CD14-positive monocyte (primary cell): ENCODE measurements around the gene LRRTM4. TPM values are rescaled to one million over a fixed set of nuclear protein-coding genes. Genes with fewer than 3 reads are reported as not detected.

Source experiments
- DNase-seq, 3 donors: peaks; one replicate each; pipeline ENCODE4 v3.0.0-alpha.2; 2011 to 2022
- H2AFZ ChIP-seq: 2 replicates; pipeline ENCODE4 v1.6.0; 2012; ENCODE audit warnings: mild to moderate bottlenecking, low read depth, low read length, inconsistent platforms; ENCODE audit not compliant: insufficient read depth, poor library complexity, severe bottlenecking
- H3K27ac ChIP-seq, 2 donors: 1 replicate in 1 of 2; 2 replicates in 1 of 2; pipeline ENCODE4 v1.5.1; 2012 to 2013; ENCODE audit warnings: low read length in 2 of 2, control low read depth in 1 of 2, inconsistent platforms in 1 of 2, low read depth in 1 of 2, mild to moderate bottlenecking in 1 of 2
- H3K27me3 ChIP-seq, 2 donors: one replicate each; pipeline versions ENCODE4 v1.6.0 to v1.6.1; 2011 to 2013; ENCODE audit warnings: low read length in 2 of 2; ENCODE audit not compliant: control insufficient read depth in 2 of 2, insufficient read depth in 2 of 2
- H3K36me3 ChIP-seq, 2 donors: replicated peaks in 1 of 2; 1 replicate in 1 of 2; 2 replicates in 1 of 2; pipeline versions ENCODE4 v1.5.1 to v1.6.1; 2012 to 2013; ENCODE audit warnings: low read length in 2 of 2, control low read depth in 1 of 2, inconsistent platforms in 1 of 2, mild to moderate bottlenecking in 1 of 2; ENCODE audit not compliant: insufficient read depth in 2 of 2, control insufficient read depth in 1 of 2
- H3K4me1 ChIP-seq, 2 donors: 1 replicate in 1 of 2; 2 replicates in 1 of 2; pipeline versions ENCODE4 v1.5.1 to v1.6.1; 2012 to 2013; ENCODE audit warnings: low read length in 2 of 2, control low read depth in 1 of 2, inconsistent platforms in 1 of 2, mild to moderate bottlenecking in 1 of 2, moderate library complexity in 1 of 2; ENCODE audit not compliant: insufficient read depth in 2 of 2, control insufficient read depth in 1 of 2
- H3K4me2 ChIP-seq: replicated peaks from 2 replicates; pipeline ENCODE3; 2012; ENCODE audit warnings: low read length, moderate library complexity, mild to moderate bottlenecking; ENCODE audit not compliant: poor library complexity, severe bottlenecking; ENCODE audit errors: extremely low read depth
- H3K4me3 ChIP-seq, 3 experiments: fragments of 200-600 bp in 1 of 3; sonication (generic) in 1 of 3; replicated peaks in 1 of 3; 1 replicate in 2 of 3; 2 replicates in 1 of 3; pipeline ENCODE4 v1.5.1; 2011 to 2013; ENCODE audit warnings: low read length in 3 of 3, mild to moderate bottlenecking in 3 of 3, control low read depth in 2 of 3, low read depth in 2 of 3, inconsistent platforms in 1 of 3, moderate library complexity in 1 of 3
- H3K79me2 ChIP-seq: 2 replicates; pipeline ENCODE4 v1.6.0; 2012; ENCODE audit warnings: mild to moderate bottlenecking, control low read depth, inconsistent platforms, low read length, moderate library complexity; ENCODE audit not compliant: insufficient read depth
- H3K9ac ChIP-seq: 2 replicates; pipeline ENCODE4 v1.6.0; 2017; ENCODE audit warnings: low read length, mild to moderate bottlenecking; ENCODE audit not compliant: insufficient read depth, poor library complexity, severe bottlenecking
- H3K9me3 ChIP-seq, 2 donors: replicated peaks in 1 of 2; 1 replicate in 1 of 2; 2 replicates in 1 of 2; pipeline versions ENCODE4 v1.5.1 to v1.6.1; 2012 to 2013; ENCODE audit warnings: low read length in 2 of 2, control low read depth in 1 of 2; ENCODE audit not compliant: control insufficient read depth in 1 of 2, insufficient read depth in 1 of 2
- H4K20me1 ChIP-seq: 2 replicates; pipeline ENCODE4 v1.6.0; 2012; ENCODE audit warnings: mild to moderate bottlenecking, low read length, control low read depth, moderate library complexity; ENCODE audit not compliant: insufficient read depth
- H3K27ac Mint-ChIP-seq, 7 donors: one replicate each; pipeline ENCODE4 v1.8.0; 2020; ENCODE audit warnings: mild to moderate bottlenecking in 7 of 7, mixed read lengths in 7 of 7, moderate library complexity in 6 of 7, inconsistent platforms in 2 of 7
- H3K27me3 Mint-ChIP-seq, 3 donors: one replicate each; pipeline ENCODE4 v1.8.0; 2021 to 2022; ENCODE audit warnings: low read depth in 3 of 3, mild to moderate bottlenecking in 3 of 3, mixed read lengths in 3 of 3, moderate library complexity in 3 of 3, inconsistent platforms in 1 of 3
- H3K36me3 Mint-ChIP-seq, 2 donors: one replicate each; pipeline ENCODE4 v1.8.0; 2020; ENCODE audit warnings: mixed read lengths in 2 of 2, inconsistent platforms in 1 of 2, mild to moderate bottlenecking in 1 of 2
- H3K4me1 Mint-ChIP-seq: one replicate; pipeline ENCODE4 v1.8.0; 2020; ENCODE audit warnings: mild to moderate bottlenecking, mixed read lengths
- H3K4me3 Mint-ChIP-seq, 2 donors: one replicate each; pipeline ENCODE4 v1.8.0; 2020; ENCODE audit warnings: mild to moderate bottlenecking in 2 of 2, mixed read lengths in 2 of 2, moderate library complexity in 1 of 2
- H3K9me3 Mint-ChIP-seq, 7 donors: one replicate each; pipeline ENCODE4 v1.8.0; 2020 to 2022; ENCODE audit warnings: mixed read lengths in 7 of 7, mild to moderate bottlenecking in 6 of 7, moderate library complexity in 6 of 7, inconsistent platforms in 2 of 7
- CTCF ChIP-seq: fragments of 200-600 bp; IDR thresholded peaks from one replicate; pipeline ENCODE4 v1.8.0; 2022; ENCODE audit warnings: antibody characterized with exemption, mild to moderate bottlenecking
- WGBS: methylation state at CpG from one replicate; pipeline ENCODE4 v1.1.5; 2013; ENCODE audit warnings: missing lambda C conversion rate; ENCODE audit not compliant: insufficient coverage; 5-methylcytosine and 5-hydroxymethylcytosine counted together
- intact Hi-C, 2 donors: fragments of 100-400 bp; cut with micrococcal nuclease; formaldehyde crosslinking; loops; one replicate each; pipeline versions ENCODE4 v1.15.0 to v1.15.1; 2023
- polyA plus RNA-seq, 3 donors: library from polyadenylated mRNA; depleted of rRNA in 1 of 3; unstranded in 2 of 3; stranded (reverse) in 1 of 3; fragments of 300-500 nt in 2 of 3; fragments of >200 nt in 1 of 3; fragmentation: Illumina TruSeq in 2 of 3; gene quantifications; 1 replicate in 2 of 3; 2 replicates in 1 of 3; pipeline ENCODE4 v1.2.3, GENCODE V29; 2012 to 2021

The LRRTM4 gene
- polyA plus RNA-seq, 3 donors, result not detected

- Mint-ChIP-seq H3K4me1 (no peaks in the 10 kb centered on the region), H3K36me3 (no peaks in the 10 kb centered on the region), H3K27ac (no peak overlapping the region), H3K4me3 (no peak overlapping the region), H3K9me3 (peaks cover 0 to 2% (median 0%) of the 10 kb centered on the region in 7 donors), H3K27me3 (peaks cover 0 to 1% (median 0%) of the 10 kb centered on the region in 3 donors)
- H4K20me1 ChIP-seq, result no peaks in the 10 kb centered on the region
- no peaks in the 10 kb centered on the region for H3K36me3 ChIP-seq
- H3K79me2 ChIP-seq, result no peaks in the 10 kb centered on the region
- no peak for TF ChIP-seq CTCF
- no peak for DNase-seq
- H3K27ac ChIP-seq, result no peak overlapping the region
- no peak overlapping the region for H3K9ac ChIP-seq
- H3K4me2 ChIP-seq, result no peak overlapping the region
- no peaks in the 10 kb centered on the region for H3K27me3 ChIP-seq
- no peaks in the 10 kb centered on the region for H3K9me3 ChIP-seq
- intact Hi-C loops, result no loop called here
- WGBS, result 60% methylated on average over 2 of the region's 5 CpGs
- no peaks in the 10 kb centered on the region for H3K4me1 ChIP-seq
- H2AFZ ChIP-seq, result no peak overlapping the region
- no peak overlapping the region for H3K4me3 ChIP-seq
Observed at GRCh38 chr2:77314721-77315120, 207.5 kb downstream of the LRRTM4 start.

GRCh38 chr2:77310416-77310815, 211.8 kb downstream of the LRRTM4 start:
- Histone ChIP-seq H3K79me2 (no peaks in the 10 kb centered on the region), H3K27me3 (no peaks in the 10 kb centered on the region), H4K20me1 (no peaks in the 10 kb centered on the region), H3K36me3 (no peaks in the 10 kb centered on the region), H3K9ac (no peak overlapping the region), H3K4me3 (no peak overlapping the region), H2AFZ (no peak overlapping the region), H3K9me3 (no peaks in the 10 kb centered on the region), H3K4me2 (no peak overlapping the region), H3K27ac (no peak overlapping the region), H3K4me1 (no peaks in the 10 kb centered on the region)
- 80% methylated on average over 2 of the region's 3 CpGs for WGBS
- no peak for DNase-seq
- no peak overlapping the region for H3K4me3 Mint-ChIP-seq
- H3K4me1 Mint-ChIP-seq, result no peaks in the 10 kb centered on the region
- no peak for TF ChIP-seq CTCF
- H3K9me3 Mint-ChIP-seq, result peaks cover 0 to 4% (median 0%) of the 10 kb centered on the region in 7 donors
- H3K27me3 Mint-ChIP-seq, result peaks cover 0 to 2% (median 1%) of the 10 kb centered on the region in 3 donors
- no peaks in the 10 kb centered on the region for H3K36me3 Mint-ChIP-seq
- intact Hi-C loops, result no loop called here
- no peak overlapping the region for H3K27ac Mint-ChIP-seq
